ENCODE measurements around the gene DPP6.

DPP6 gene

DNA sequence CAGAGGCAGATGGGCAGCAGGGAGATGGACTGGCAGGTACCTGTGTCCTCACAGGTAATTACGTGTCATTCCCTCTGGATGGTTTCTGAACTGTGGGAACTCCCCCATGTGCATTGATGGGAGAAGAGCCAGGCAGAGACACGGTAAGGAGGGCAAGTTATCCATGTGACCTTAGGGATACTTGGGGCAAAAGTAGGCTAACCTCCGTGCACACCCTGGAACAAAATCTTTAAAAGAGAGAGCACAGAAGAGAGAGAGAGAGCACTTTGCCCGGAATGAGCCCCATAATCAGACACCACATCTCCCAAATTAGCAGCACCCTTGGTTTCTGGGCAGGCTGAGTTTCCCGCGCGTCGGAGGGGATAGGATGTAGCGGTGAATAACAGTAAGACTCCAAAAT, 527.5 kb downstream of the DPP6 start:
- Mint-ChIP-seq H3K4me1 (ENCODE audit: low read depth) (no peaks in the 10 kb centered on the region), H3K9me3 (peaks cover 8% of the 10 kb centered on the region), H3K36me3 (ENCODE audit: low read depth) (no peaks in the 10 kb centered on the region), H3K27ac (no peak overlapping the region), H3K27me3 (no peaks in the 10 kb centered on the region), H3K4me3 (no peak overlapping the region)

- Mint-ChIP-seq H3K9me3 (peaks cover 6% of the 10 kb centered on the region), H3K27me3 (no peaks in the 10 kb centered on the region), H3K4me1 (ENCODE audit: low read depth) (no peaks in the 10 kb centered on the region), H3K36me3 (ENCODE audit: low read depth) (no peaks in the 10 kb centered on the region), H3K4me3 (no peak overlapping the region), H3K27ac (no peak overlapping the region)
Observed at GRCh38 chr7:154581251-154581890, 529.2 kb downstream of the DPP6 start.

- Mint-ChIP-seq H3K4me3 (no peak overlapping the region), H3K27me3 (no peaks in the 10 kb centered on the region), H3K9me3 (peaks cover 5% of the 10 kb centered on the region), H3K4me1 (ENCODE audit: low read depth) (no peaks in the 10 kb centered on the region), H3K36me3 (ENCODE audit: low read depth) (no peaks in the 10 kb centered on the region), H3K27ac (no peak overlapping the region)
Observed at GRCh38 chr7:154583454-154583853, 531.3 kb downstream of the DPP6 start.

- no peaks in the 10 kb centered on the region for H3K36me3 Mint-ChIP-seq (ENCODE audit: low read depth)
Observed at GRCh38 chr7:154584352-154585252, 532.4 kb downstream of the DPP6 start.

GRCh38 chr7:154587792-154588191, 535.6 kb downstream of the DPP6 start:
- Mint-ChIP-seq H3K4me1 (ENCODE audit: low read depth) (no peaks in the 10 kb centered on the region), H3K27me3 (no peaks in the 10 kb centered on the region), H3K27ac (no peak overlapping the region)

More at GRCh38 chr7:154584352-154585252, 532.4 kb downstream of the DPP6 start:
- no peak overlapping the region for H3K4me3 Mint-ChIP-seq
- no peak overlapping the region for H3K27ac Mint-ChIP-seq
- H3K27me3 Mint-ChIP-seq, result no peaks in the 10 kb centered on the region
- peaks cover 5% of the 10 kb centered on the region for H3K9me3 Mint-ChIP-seq
- H3K4me1 Mint-ChIP-seq (ENCODE audit: low read depth), result no peaks in the 10 kb centered on the region

DNA sequence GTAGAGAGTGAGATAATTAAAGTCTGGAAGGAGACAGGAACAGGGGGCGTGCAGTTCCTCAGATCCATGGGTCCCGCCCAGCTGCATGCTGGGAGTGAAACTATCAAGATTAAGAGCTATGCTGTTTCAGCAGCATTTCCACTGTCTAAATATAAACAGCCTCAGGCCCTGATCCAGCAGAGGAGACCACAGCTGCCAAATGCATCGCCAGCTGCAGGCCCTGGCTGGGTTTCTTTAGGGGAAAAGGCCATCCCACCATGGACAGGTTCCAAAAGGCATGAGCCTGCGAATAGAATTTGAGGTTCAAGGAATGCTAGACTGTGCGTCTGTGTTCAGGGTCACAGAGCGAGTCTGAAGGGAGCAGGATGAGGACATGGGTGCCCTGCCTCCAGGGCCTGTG, 539.3 kb downstream of the DPP6 start:
- peaks cover 6% of the 10 kb centered on the region for H3K9me3 Mint-ChIP-seq
- no peak overlapping the region for H3K4me3 Mint-ChIP-seq
- no peaks in the 10 kb centered on the region for H3K27me3 Mint-ChIP-seq
- no peak overlapping the region for H3K27ac Mint-ChIP-seq
- no peaks in the 10 kb centered on the region for H3K4me1 Mint-ChIP-seq (ENCODE audit: low read depth)
- H3K36me3 Mint-ChIP-seq (ENCODE audit: low read depth), result no peaks in the 10 kb centered on the region

More at GRCh38 chr7:154587792-154588191, 535.6 kb downstream of the DPP6 start:
- Mint-ChIP-seq H3K36me3 (ENCODE audit: low read depth) (no peaks in the 10 kb centered on the region), H3K4me3 (no peak overlapping the region), H3K9me3 (peaks cover 11% of the 10 kb centered on the region)

DNA sequence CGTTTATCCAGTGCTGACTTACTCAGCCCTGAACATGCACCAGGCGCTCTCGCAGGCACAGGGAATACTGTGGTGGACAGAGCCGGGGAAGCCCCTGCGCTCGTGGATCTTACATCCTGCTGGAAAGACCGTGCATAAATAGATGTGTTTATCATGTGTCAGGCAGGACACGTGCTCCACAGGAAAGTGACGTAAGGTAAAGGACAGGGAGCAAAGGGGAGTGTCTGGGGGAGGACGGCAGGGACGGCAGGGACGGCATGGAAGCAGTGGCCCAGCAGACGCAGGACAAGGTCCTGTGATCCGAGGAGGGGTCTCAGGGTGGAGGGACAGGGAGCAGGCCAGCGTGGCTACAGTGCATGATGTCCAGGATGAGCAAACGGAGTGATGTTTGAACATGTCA, 540.2 kb downstream of the DPP6 start:
- no peaks in the 10 kb centered on the region for H3K4me1 Mint-ChIP-seq (ENCODE audit: low read depth)
- H3K4me3 Mint-ChIP-seq, result no peak overlapping the region
- peaks cover 6% of the 10 kb centered on the region for H3K9me3 Mint-ChIP-seq
- H3K27ac Mint-ChIP-seq, result no peak overlapping the region
- no peaks in the 10 kb centered on the region for H3K27me3 Mint-ChIP-seq
- no peaks in the 10 kb centered on the region for H3K36me3 Mint-ChIP-seq (ENCODE audit: low read depth)

- H3K4me3 Mint-ChIP-seq, result no peak overlapping the region
- H3K4me1 Mint-ChIP-seq (ENCODE audit: low read depth), result no peaks in the 10 kb centered on the region
- H3K27ac Mint-ChIP-seq, result no peak overlapping the region
- no peaks in the 10 kb centered on the region for H3K27me3 Mint-ChIP-seq
- peaks cover 4% of the 10 kb centered on the region for H3K9me3 Mint-ChIP-seq
- no peaks in the 10 kb centered on the region for H3K36me3 Mint-ChIP-seq (ENCODE audit: low read depth)
Observed at GRCh38 chr7:154598396-154598795, 546.2 kb downstream of the DPP6 start.

- Mint-ChIP-seq H3K9me3 (peaks cover 4% of the 10 kb centered on the region), H3K4me1 (ENCODE audit: low read depth) (no peaks in the 10 kb centered on the region), H3K4me3 (no peak overlapping the region), H3K36me3 (ENCODE audit: low read depth) (no peaks in the 10 kb centered on the region), H3K27ac (no peak overlapping the region), H3K27me3 (no peaks in the 10 kb centered on the region)
Observed at GRCh38 chr7:154598864-154599263, 546.7 kb downstream of the DPP6 start.

DNA sequence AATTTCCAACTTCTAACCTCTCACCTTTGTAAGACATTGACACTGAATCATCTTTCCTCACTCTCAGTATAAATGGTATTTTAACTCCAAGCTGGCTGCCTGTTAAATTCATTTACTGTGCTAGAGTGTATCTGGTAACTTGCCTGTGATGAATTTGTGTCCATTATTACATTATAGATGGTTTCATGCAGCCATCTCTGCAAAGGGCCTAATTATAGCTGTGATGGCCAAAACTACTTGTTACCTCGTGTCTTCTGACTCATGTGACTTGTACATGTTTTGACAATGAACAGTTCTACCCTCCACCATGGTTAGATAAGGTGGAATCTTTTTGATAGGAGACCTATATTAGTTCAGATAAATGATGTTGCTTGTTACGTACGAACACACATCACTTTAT, 558.7 kb downstream of the DPP6 start:
- H3K27me3 Mint-ChIP-seq, result no peaks in the 10 kb centered on the region
- H3K4me1 Mint-ChIP-seq (ENCODE audit: low read depth), result no peaks in the 10 kb centered on the region
- no peak overlapping the region for H3K4me3 Mint-ChIP-seq
- peaks cover 4% of the 10 kb centered on the region for H3K9me3 Mint-ChIP-seq
- no peaks in the 10 kb centered on the region for H3K36me3 Mint-ChIP-seq (ENCODE audit: low read depth)
- no peak overlapping the region for H3K27ac Mint-ChIP-seq

DNA sequence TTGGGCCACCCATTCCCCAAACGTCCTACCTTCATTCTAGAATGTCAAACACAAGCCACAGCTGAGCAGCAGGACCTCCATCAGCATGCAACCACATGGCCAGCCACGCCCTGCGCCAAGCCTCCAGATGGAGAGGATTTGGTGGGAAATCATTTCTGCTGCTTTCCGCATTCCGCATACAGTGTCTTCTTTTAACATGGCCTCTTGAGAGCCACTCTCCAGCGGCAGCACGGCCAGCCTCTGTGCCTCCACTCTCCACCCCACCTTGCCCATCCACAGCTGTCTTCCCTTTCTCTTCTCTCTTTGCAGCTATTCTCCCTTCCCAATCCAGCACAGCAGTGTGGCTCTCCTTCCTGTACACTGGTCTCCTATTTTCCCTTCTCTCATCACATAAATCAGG, 561.6 kb downstream of the DPP6 start:
- Mint-ChIP-seq H3K27me3 (no peaks in the 10 kb centered on the region), H3K4me3 (no peak overlapping the region), H3K4me1 (ENCODE audit: low read depth) (no peaks in the 10 kb centered on the region), H3K27ac (no peak overlapping the region), H3K36me3 (ENCODE audit: low read depth) (no peaks in the 10 kb centered on the region), H3K9me3 (peaks cover 4% of the 10 kb centered on the region)

- Mint-ChIP-seq H3K9me3 (peaks cover 14% of the 10 kb centered on the region), H3K36me3 (ENCODE audit: low read depth) (no peaks in the 10 kb centered on the region), H3K27me3 (no peaks in the 10 kb centered on the region), H3K4me3 (no peak overlapping the region), H3K27ac (no peak overlapping the region), H3K4me1 (ENCODE audit: low read depth) (no peaks in the 10 kb centered on the region)
Observed at GRCh38 chr7:154620141-154620755, 568.0 kb downstream of the DPP6 start.

DNA sequence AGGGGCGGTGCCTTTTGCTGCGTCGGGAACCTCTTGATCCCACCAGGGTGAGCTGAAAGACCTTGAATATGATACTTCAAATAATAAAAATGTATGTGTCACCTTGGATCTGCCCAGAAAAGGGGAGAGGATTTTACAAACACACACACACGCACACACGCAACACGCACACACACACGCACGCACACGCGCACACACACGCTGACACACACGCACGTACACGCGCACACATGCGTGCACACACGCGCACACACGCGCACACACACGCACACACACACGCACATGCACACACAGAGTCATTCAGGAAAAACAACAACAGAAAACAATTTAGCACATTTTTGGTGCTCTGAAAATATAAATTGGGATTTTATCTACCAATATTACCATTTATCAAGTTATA, 571.2 kb downstream of the DPP6 start:
- H3K9me3 Mint-ChIP-seq, result peaks cover 18% of the 10 kb centered on the region
- H3K36me3 Mint-ChIP-seq (ENCODE audit: low read depth), result no peaks in the 10 kb centered on the region
- no peak overlapping the region for H3K4me3 Mint-ChIP-seq
- no peaks in the 10 kb centered on the region for H3K4me1 Mint-ChIP-seq (ENCODE audit: low read depth)
- no peaks in the 10 kb centered on the region for H3K27me3 Mint-ChIP-seq
- H3K27ac Mint-ChIP-seq, result no peak overlapping the region

DNA sequence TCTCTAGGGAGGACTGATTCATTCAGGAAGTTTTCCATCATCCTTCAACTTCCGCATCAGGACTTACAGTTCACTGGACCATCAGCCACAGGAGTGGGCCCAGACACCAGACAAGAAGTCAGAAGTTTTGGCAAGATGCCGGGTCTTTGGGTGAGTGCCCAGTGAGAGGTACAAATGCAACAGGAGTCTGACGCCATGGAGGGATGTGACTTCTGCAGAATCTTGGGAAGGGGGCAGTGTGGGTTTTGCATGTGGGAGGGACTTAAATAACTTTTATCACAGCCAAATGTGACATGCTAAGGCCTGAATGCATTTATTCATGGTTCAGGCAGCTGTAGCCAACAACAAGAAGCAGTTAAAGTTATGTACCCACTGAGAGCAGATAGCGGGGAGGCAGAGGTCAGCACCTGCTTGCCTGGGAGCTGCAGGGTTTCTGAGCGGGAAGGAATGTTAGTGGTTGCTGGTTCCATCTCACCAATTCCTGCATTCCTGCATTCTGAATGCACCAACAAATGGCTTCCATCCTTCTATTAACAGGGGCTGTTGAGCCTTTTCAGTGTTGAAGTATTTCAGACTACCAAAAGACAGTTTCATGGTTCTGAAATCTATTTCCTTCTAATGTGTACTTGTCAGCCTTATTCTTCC, 575.6 kb downstream of the DPP6 start:
- H3K9me3 Mint-ChIP-seq, result peaks cover 11% of the 10 kb centered on the region
- H3K27me3 Mint-ChIP-seq, result no peaks in the 10 kb centered on the region
- H3K36me3 Mint-ChIP-seq (ENCODE audit: low read depth), result no peaks in the 10 kb centered on the region
- no peaks in the 10 kb centered on the region for H3K4me1 Mint-ChIP-seq (ENCODE audit: low read depth)
- H3K4me3 Mint-ChIP-seq, result no peak overlapping the region
- H3K27ac Mint-ChIP-seq, result no peak overlapping the region

- no peak overlapping the region for H3K27ac Mint-ChIP-seq
- no peaks in the 10 kb centered on the region for H3K4me1 Mint-ChIP-seq (ENCODE audit: low read depth)
- H3K36me3 Mint-ChIP-seq (ENCODE audit: low read depth), result no peaks in the 10 kb centered on the region
- peaks cover 8% of the 10 kb centered on the region for H3K9me3 Mint-ChIP-seq
- H3K4me3 Mint-ChIP-seq, result no peak overlapping the region
- H3K27me3 Mint-ChIP-seq, result no peaks in the 10 kb centered on the region
Observed at GRCh38 chr7:154628556-154628955, 576.4 kb downstream of the DPP6 start.

Data from stimulated activated naive CD8-positive, alpha-beta T cell treated with anti-CD3 and anti-CD28 coated beads, Interleukin-15, Interleukin-2, amounts not matched to agents 100 ng/mL and 50 ng/mL, for 24 hours (primary cell).